Body of pancreas (tissue), 4 donors: ENCODE measurements around the gene MEIOSIN. TPM values are rescaled to one million over a fixed set of nuclear protein-coding genes. Genes with fewer than 3 reads are reported as not detected.

Experiments
- ATAC-seq: fragments of 150-250 bp; one replicate; pipeline ENCODE4 v1.9.1; 2016
- DNase-seq, 4 donors: peaks; one replicate each; pipeline ENCODE4 v3.0.0-alpha.2; 2019
- H3K27ac ChIP-seq, 4 donors: fragments of 200-600 bp; sonication (generic); 1 replicate in 3 of 4; 2 replicates in 1 of 4; pipeline versions ENCODE4 v1.5.1 to v1.6.1; 2016 to 2019; ENCODE audit warnings: mild to moderate bottlenecking in 1 of 4, mixed read lengths in 1 of 4, moderate library complexity in 1 of 4
- H3K27me3 ChIP-seq, 2 donors: fragments of 200-600 bp; sonication (generic); one replicate each; pipeline ENCODE4 v1.6.0; 2016; ENCODE audit warnings: mild to moderate bottlenecking in 1 of 2
- H3K36me3 ChIP-seq, 2 donors: fragments of 200-600 bp; sonication (generic); replicated peaks in 1 of 2; 2 replicates each; pipeline ENCODE4 v1.5.1; 2016; ENCODE audit warnings: low read depth in 2 of 2; ENCODE audit not compliant: insufficient read depth in 1 of 2
- H3K4me1 ChIP-seq: fragments of 200-600 bp; sonication (generic); one replicate; pipeline ENCODE4 v1.6.0; 2016
- H3K4me3 ChIP-seq, 2 donors: fragments of 200-600 bp; sonication (generic); 1 replicate in 1 of 2; 2 replicates in 1 of 2; pipeline ENCODE4 v1.5.1; 2016 to 2019
- H3K9me3 ChIP-seq, 3 donors: fragments of 200-600 bp; sonication (generic); 1 replicate in 2 of 3; 2 replicates in 1 of 3; pipeline ENCODE4 v1.5.1; 2016
- POLR2A ChIP-seq, 3 donors: fragments of 450-650 bp; IDR thresholded peaks; one replicate each; pipeline ENCODE4 v1.6.1; 2016; ENCODE audit warnings: antibody characterized with exemption in 3 of 3, mild to moderate bottlenecking in 2 of 3
- WGBS, 2 donors: methylation state at CpG; one replicate each; pipeline ENCODE4 v1.1.5; 2017; 5-methylcytosine and 5-hydroxymethylcytosine counted together
- intact Hi-C: fragments of 100-400 bp; cut with DNase I; formaldehyde crosslinking; loops from one replicate; pipeline ENCODE4 v1.15.1; 2023
- total RNA-seq, 2 donors: library from RNA; depleted of rRNA; stranded (reverse); fragments of >200 nt; gene quantifications; one replicate each; pipeline ENCODE4 v1.1.0, GENCODE V29; 2016
- TF ChIP-seq, protein P1 (sequence below), 7 experiments: fragments of 450-650 bp in 4 of 7; fragments of 200-600 bp in 3 of 7; sonication (generic) in 3 of 7; IDR thresholded peaks; one replicate each; pipeline ENCODE4 v1.5.1; 2016 to 2019; ENCODE audit warnings: antibody characterized with exemption in 7 of 7

Gene MEIOSIN
- total RNA-seq, 2 donors from 2014 or later = not detected

- DNase-seq (no peak), ATAC-seq (no peak)
- H3K4me1 ChIP-seq = peaks cover 14% of the 10 kb centered on the region
- H3K27me3 ChIP-seq = no peaks in the 10 kb centered on the region
- no peak overlapping the region for H3K4me3 ChIP-seq
- WGBS, 2 donors = 94 to 100% methylated on average over 3 to 13 of the region's 15 CpGs
- peaks cover 4 to 5% of the 10 kb centered on the region in 2 donors for H3K36me3 ChIP-seq
- no peak overlapping the region for H3K27ac ChIP-seq
- no peaks in the 10 kb centered on the region for H3K9me3 ChIP-seq
- intact Hi-C loops = no loop called here
- TF ChIP-seq, protein P1, sequence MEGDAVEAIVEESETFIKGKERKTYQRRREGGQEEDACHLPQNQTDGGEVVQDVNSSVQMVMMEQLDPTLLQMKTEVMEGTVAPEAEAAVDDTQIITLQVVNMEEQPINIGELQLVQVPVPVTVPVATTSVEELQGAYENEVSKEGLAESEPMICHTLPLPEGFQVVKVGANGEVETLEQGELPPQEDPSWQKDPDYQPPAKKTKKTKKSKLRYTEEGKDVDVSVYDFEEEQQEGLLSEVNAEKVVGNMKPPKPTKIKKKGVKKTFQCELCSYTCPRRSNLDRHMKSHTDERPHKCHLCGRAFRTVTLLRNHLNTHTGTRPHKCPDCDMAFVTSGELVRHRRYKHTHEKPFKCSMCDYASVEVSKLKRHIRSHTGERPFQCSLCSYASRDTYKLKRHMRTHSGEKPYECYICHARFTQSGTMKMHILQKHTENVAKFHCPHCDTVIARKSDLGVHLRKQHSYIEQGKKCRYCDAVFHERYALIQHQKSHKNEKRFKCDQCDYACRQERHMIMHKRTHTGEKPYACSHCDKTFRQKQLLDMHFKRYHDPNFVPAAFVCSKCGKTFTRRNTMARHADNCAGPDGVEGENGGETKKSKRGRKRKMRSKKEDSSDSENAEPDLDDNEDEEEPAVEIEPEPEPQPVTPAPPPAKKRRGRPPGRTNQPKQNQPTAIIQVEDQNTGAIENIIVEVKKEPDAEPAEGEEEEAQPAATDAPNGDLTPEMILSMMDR (IDR thresholded peaks at IDR 0.05) = no peak
- TF ChIP-seq POLR2A (IDR thresholded peaks at IDR 0.05) = no peak
These were observed 20.1 kb upstream of the MEIOSIN start for GRCh38 chr19:45713141-45713540.

DNA sequence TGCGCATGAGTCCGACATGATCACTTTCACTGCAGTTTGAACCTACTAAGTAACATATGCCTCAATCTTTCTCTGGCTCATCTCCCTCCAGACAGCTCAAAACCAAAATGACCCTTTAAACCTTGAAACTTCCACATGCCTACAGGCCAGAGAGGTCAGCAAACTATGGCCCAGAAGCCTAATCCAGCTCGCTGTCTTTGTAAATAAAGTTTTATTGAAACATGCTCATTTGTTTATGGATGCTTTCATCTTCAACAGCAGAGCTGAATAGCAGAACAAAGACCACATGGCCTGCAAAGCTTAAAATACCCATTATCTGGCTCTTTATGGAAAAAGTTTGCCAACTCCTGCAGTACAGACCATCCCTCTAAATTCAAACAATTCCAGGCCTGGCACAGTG is 18.1 kb upstream of the MEIOSIN start:
- Histone ChIP-seq H3K9me3 (no peaks in the 10 kb centered on the region), H3K4me1 (peaks cover 21% of the 10 kb centered on the region), H3K27ac (no peak overlapping the region), H3K36me3 (peaks cover 4 to 5% of the 10 kb centered on the region in 2 donors), H3K27me3 (no peaks in the 10 kb centered on the region), H3K4me3 (no peak overlapping the region)
- ATAC-seq (no peak), DNase-seq (no peak)
- intact Hi-C loops = no loop called here
- WGBS, 2 donors = 89 to 93% methylated on average over 3 of the region's 3 CpGs
- no peak for TF ChIP-seq POLR2A (IDR thresholded peaks at IDR 0.05)
- TF ChIP-seq, protein P1 (IDR thresholded peaks at IDR 0.05) = no peak

- Histone ChIP-seq H3K4me1 (peaks cover 31% of the 10 kb centered on the region), H3K27ac (peak overlapping the region; percentile 77 to 92 (median 91)), H3K27me3 (no peaks in the 10 kb centered on the region), H3K9me3 (no peaks in the 10 kb centered on the region), H3K36me3 (peaks cover 4 to 5% of the 10 kb centered on the region in 2 donors), H3K4me3 (peak overlapping the region; percentile 7 to 30)
- ATAC-seq (no peak), DNase-seq (peak; percentile 37 to 60 (median 43))
- 2% methylated on average over 24 of the region's 24 CpGs for WGBS, 2 donors
- TF ChIP-seq, protein P1 (IDR thresholded peaks at IDR 0.05) = no peak
- no peak for TF ChIP-seq POLR2A (IDR thresholded peaks at IDR 0.05)
- intact Hi-C loops = no loop called here
These were observed 16.7 kb upstream of the MEIOSIN start for GRCh38 chr19:45716359-45717130.

DNA sequence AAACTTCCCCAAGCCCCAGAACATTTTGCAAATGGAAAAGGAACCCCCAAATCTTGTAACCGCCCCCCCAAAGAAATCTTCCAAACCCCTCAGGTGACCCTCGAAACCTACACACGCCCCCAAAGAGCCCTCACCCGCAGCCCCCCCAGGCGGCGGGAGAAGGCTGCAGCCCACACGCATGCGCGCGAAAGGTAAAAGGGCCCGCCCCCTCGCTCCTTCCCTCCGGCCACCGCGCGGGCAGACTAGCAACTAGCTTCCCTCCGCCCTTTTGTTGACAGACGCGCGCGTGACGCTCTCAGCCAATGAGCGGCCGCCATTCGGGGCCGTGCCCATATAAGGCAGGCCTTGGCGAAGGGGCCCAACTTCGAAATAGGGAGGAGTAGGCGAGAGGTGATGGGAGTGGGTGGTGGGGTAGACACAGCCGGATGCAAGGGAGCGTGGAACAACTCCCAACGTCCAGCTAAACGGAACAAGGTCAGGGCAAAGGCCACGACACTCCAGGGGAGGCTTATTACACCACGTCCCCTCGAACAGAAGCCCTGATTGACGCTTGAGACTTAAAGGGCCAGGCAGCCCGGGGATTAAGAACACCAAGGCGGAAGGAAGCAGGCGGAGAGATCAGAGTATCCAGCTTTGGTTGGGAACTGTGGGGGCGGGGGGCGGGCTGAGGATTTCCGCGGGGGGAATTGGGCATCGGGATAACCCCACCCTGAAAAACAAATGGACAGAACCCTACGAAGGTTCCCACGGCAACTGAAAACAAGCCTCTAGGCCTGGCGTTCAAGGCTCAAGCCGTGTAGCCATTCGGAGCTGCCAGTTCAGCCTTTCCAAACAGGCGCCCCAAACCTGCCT is 15.9 kb upstream of the MEIOSIN start:
- intact Hi-C loops = no loop called here
- H3K4me3 ChIP-seq = peak overlapping the region; percentile 7 to 30
- 0 to 1% methylated on average over 19 to 51 of the region's 51 CpGs for WGBS, 2 donors

More for the DNA sequence above, 15.9 kb upstream of the MEIOSIN start:
- TF ChIP-seq POLR2A (IDR thresholded peaks at IDR 0.05) = peak; percentile 13 to 60 (median 41)
- TF ChIP-seq, protein P1 (IDR thresholded peaks at IDR 0.05) = peak in 4 of 7 experiments; percentile 27 to 43 (median 34)
- peak overlapping the region; percentile 90 to 92 (median 92) for H3K27ac ChIP-seq
- peak; percentile 98 to 99 (median 99) for DNase-seq
- H3K4me1 ChIP-seq = peaks cover 31% of the 10 kb centered on the region
- H3K27me3 ChIP-seq = no peaks in the 10 kb centered on the region
- H3K36me3 ChIP-seq = peaks cover 0 to under 1% of the 10 kb centered on the region in 2 donors
- ATAC-seq = peak; percentile 96
- no peaks in the 10 kb centered on the region for H3K9me3 ChIP-seq
